Osteocyte (in vitro differentiated cells): ENCODE results near the gene ASCL3. TPM values are rescaled to one million over a fixed set of nuclear protein-coding genes. Genes with fewer than 3 reads are reported as not detected.
A peak's percentile ranks its signal among the peaks of the same experiment; 100 is the strongest.

Experiments
- DNase-seq: peaks from one replicate; pipeline ENCODE4 v3.0.0; 2021; ENCODE audit warnings: mixed read lengths; ENCODE audit not compliant: unreplicated experiment; ENCODE audit errors: extremely low spot score
- H3K27ac Mint-ChIP-seq: one replicate; pipeline ENCODE4 v1.8.0; 2021; ENCODE audit warnings: mild to moderate bottlenecking, mixed read lengths; ENCODE audit not compliant: unreplicated experiment
- H3K27me3 Mint-ChIP-seq: one replicate; pipeline ENCODE4 v1.8.0; 2021; ENCODE audit warnings: mixed read lengths; ENCODE audit not compliant: unreplicated experiment
- H3K36me3 Mint-ChIP-seq: one replicate; pipeline ENCODE4 v1.8.0; 2021; ENCODE audit warnings: mixed read lengths; ENCODE audit not compliant: unreplicated experiment
- H3K4me1 Mint-ChIP-seq: one replicate; pipeline ENCODE4 v1.8.0; 2021; ENCODE audit warnings: mixed read lengths; ENCODE audit not compliant: unreplicated experiment
- H3K4me3 Mint-ChIP-seq: one replicate; pipeline ENCODE4 v1.8.0; 2021; ENCODE audit warnings: mild to moderate bottlenecking, moderate library complexity, mixed read lengths; ENCODE audit not compliant: unreplicated experiment
- H3K9me3 Mint-ChIP-seq: one replicate; pipeline ENCODE4 v1.8.0; 2021; ENCODE audit warnings: mixed read lengths; ENCODE audit not compliant: unreplicated experiment
- total RNA-seq: library from RNA; stranded (reverse); gene quantifications from 2 replicates; pipeline ENCODE4 v1.2.1, GENCODE V29; 2021
- TF ChIP-seq, protein P1 (sequence below): fragments of 200-600 bp; sonication (generic); IDR thresholded peaks from 2 replicates; pipeline ENCODE4 v1.5.0; 2021; ENCODE audit warnings: antibody characterized with exemption, mild to moderate bottlenecking, moderate library complexity

ASCL3 gene
- total RNA-seq, 1 donor from 2014 or later: not detected

DNA sequence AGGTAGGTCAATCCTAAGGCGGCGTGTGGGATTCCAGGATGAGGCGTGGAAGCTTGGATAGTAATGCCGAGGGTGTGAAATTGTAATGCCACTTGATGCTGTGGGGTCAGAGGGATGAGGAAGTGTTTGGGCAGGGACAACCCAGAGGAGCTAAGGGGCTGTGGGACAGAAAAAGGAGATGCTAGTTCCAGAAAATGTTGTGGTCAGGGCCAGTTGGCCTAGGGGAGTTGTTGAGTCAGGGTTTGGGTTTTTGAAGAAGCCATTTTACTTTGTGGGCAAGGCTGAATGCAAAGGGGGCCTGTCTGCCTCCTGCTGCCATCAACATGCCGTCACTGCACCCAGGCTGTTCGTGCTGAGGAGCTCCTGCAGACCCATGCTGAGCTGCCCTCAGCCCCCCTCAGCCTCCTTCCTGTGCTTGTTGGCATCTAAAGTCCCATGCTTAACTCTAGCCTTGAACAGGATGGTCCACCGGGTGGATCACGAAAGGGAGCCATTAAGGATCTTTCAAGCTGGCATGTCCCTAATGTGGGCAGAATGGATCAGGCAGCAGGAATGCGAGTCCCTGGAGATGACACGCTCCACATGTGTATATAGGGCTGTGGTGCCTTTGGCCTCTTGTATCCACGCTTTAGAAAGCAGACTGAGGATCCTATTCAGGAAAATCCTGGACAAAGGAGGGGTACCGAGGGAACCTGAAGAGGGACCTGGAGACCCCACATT, 12.2 kb downstream of the ASCL3 start:
- H3K27ac Mint-ChIP-seq: no peak overlapping the region
- no peak overlapping the region for H3K4me3 Mint-ChIP-seq
- DNase-seq: no peak
- TF ChIP-seq, protein P1, sequence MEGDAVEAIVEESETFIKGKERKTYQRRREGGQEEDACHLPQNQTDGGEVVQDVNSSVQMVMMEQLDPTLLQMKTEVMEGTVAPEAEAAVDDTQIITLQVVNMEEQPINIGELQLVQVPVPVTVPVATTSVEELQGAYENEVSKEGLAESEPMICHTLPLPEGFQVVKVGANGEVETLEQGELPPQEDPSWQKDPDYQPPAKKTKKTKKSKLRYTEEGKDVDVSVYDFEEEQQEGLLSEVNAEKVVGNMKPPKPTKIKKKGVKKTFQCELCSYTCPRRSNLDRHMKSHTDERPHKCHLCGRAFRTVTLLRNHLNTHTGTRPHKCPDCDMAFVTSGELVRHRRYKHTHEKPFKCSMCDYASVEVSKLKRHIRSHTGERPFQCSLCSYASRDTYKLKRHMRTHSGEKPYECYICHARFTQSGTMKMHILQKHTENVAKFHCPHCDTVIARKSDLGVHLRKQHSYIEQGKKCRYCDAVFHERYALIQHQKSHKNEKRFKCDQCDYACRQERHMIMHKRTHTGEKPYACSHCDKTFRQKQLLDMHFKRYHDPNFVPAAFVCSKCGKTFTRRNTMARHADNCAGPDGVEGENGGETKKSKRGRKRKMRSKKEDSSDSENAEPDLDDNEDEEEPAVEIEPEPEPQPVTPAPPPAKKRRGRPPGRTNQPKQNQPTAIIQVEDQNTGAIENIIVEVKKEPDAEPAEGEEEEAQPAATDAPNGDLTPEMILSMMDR: no peak
- H3K27me3 Mint-ChIP-seq: no peaks in the 10 kb centered on the region
- no peaks in the 10 kb centered on the region for H3K9me3 Mint-ChIP-seq
- H3K4me1 Mint-ChIP-seq: peaks cover 17% of the 10 kb centered on the region
- peaks cover 2% of the 10 kb centered on the region for H3K36me3 Mint-ChIP-seq

DNA sequence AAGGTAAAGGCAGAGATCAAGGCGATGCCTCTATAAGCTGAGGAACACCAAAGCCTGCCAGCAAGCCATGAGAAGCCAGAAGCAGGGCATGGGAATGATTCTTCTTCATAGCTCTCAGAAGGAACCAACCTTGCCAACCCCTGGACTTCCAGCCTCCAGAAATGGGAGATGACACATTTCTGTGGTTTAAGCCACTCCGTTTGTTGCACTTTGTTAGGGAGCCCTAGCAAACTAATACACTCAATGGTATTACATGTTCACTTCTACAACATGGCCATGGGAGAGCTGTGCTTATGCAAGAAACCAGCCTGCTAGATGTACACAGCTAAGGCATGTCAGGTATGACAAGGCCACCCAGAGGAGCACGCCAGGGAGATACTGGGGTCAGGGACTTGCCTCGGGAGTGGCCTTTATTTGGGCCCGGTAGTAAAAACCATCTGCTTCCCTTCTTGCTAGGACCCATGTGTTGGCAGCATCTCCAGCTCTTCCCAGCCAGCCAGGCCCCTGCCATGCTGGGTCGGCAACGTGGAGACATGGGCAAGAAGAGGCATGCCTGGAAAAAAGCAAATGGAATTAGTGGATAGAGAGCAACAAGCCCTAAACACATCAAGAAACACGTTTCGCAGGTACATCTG, 13.7 kb downstream of the ASCL3 start:
- Mint-ChIP-seq H3K27ac (no peak overlapping the region), H3K9me3 (no peaks in the 10 kb centered on the region), H3K4me3 (no peak overlapping the region), H3K36me3 (peaks cover 4% of the 10 kb centered on the region), H3K27me3 (no peaks in the 10 kb centered on the region), H3K4me1 (peaks cover 9% of the 10 kb centered on the region)
- TF ChIP-seq, protein P1: no peak
- peak; percentile 48 for DNase-seq

DNA sequence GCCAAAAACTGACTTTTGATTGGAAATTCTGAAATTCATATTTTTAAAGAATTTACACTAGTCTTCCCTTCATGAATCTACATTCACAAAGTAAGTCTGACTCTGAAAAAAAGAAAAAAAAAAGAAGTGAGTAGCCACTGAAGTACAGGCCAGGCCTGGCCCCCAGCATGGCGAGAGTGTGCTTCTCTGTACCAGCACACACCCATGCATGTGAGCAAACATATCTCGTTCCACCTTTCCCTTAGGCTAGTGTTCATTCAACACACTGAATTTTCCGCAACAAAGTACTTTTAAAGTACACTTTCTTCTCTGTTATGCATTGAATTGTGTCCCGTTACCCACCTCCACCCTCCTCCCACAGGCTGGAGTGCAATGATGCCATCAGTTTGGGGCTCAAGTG, 14.6 kb downstream of the ASCL3 start:
- no peaks in the 10 kb centered on the region for H3K9me3 Mint-ChIP-seq
- H3K4me3 Mint-ChIP-seq: no peak overlapping the region
- H3K36me3 Mint-ChIP-seq: peaks cover 7% of the 10 kb centered on the region
- H3K4me1 Mint-ChIP-seq: peaks cover 13% of the 10 kb centered on the region
- DNase-seq: peak; percentile 34
- TF ChIP-seq, protein P1: no peak
- H3K27ac Mint-ChIP-seq: no peak overlapping the region
- H3K27me3 Mint-ChIP-seq: no peaks in the 10 kb centered on the region

DNA sequence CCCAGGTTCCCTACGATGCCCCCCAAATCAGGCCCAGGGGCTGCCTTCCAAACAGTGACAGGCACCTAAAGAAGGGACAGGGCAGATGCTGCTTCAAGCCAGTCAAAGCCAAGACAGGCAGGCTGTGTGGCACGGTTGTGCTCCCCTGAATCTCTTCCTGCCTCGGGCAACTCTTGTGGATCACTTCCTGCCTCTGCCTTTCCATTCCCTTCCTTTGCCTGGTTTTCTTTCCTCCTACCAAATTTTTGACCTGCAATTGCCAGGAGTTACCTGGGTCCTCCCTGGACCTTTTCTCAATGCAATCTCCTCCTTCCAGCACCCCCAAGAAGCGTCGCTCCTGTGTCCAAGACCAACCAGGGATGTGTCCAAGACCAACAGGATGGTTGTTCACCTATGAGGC, 15.6 kb downstream of the ASCL3 start:
- Mint-ChIP-seq H3K4me3 (no peak overlapping the region), H3K36me3 (peaks cover 13% of the 10 kb centered on the region), H3K27me3 (no peaks in the 10 kb centered on the region), H3K27ac (no peak overlapping the region), H3K4me1 (peaks cover 10% of the 10 kb centered on the region), H3K9me3 (no peaks in the 10 kb centered on the region)
- TF ChIP-seq, protein P1: no peak
- DNase-seq: peak; percentile 25

DNA sequence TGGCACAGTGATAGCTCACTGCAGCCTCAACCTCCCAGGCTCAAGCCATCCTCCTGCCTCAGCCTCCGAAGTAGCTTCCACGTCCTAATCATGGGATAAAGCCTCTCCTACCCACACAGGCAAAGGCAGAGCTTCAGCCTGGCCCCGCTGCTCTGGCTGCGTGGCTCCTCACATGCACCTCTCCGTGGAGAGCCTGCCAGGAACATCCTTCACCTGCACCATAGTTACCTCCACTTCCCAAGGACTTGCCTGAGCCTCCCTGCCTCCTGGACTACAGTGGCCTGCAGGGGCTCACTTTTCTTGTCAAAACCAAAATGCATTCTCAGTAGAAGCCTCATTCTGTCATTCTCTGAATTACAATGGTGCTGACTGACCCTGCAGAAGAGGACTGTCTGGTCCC, 16.6 kb downstream of the ASCL3 start:
- H3K27me3 Mint-ChIP-seq: no peaks in the 10 kb centered on the region
- peaks cover 10% of the 10 kb centered on the region for H3K4me1 Mint-ChIP-seq
- H3K9me3 Mint-ChIP-seq: no peaks in the 10 kb centered on the region
- TF ChIP-seq, protein P1: no peak
- peaks cover 22% of the 10 kb centered on the region for H3K36me3 Mint-ChIP-seq
- H3K4me3 Mint-ChIP-seq: no peak overlapping the region
- H3K27ac Mint-ChIP-seq: no peak overlapping the region
- peak; percentile 54 for DNase-seq
